T-helper 1 cell (primary cell): Measurements from ENCODE around the gene F2R.

Experiments used
- DNase-seq, 5 donors: peaks; one replicate each; pipeline ENCODE4 v3.0.0-alpha.2; 2012 to 2020

Gene F2R

GRCh38 chr5:76690704-76691466 lies 25.0 kb upstream of the F2R start:
- no peak for DNase-seq

DNA sequence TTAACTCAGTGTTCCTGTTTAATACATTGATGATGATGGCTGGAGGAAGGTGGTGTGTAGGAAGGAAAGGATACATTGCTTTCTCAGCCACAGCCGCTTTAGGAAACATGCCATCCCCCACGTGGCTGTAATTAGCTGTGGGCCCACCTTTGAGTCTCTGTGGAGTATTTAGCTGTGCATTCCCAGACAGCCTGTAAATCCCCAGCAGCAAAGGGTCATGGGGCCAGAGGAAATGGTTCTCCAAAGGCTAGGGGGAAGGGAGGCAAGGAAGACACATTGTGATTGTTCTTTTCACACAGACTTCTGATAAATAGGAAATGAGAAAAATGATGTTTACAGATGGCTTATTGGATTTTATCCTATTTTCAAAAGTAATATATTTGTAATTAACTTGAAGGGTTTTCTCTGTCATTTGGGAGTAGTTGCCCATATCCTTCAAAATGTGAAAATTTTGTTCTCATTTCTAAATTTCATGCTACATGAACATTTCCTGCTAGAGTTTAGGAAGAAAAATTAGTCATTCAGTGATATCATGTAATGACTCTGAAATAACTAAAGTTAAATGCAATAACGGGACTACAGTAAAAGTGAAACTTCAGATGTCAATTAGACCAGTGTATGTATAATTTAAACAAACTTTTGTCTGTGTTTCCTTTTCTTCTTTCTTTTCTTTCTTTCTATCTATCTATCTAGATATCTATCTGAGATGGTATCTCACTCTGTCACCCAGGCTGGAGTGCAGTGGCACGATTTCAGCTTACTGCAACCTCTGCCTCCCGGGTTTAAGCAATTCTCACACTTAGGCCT lies 24.3 kb upstream of the F2R start:
- peak in 1 of 5 donors; percentile 66 for DNase-seq

DNA sequence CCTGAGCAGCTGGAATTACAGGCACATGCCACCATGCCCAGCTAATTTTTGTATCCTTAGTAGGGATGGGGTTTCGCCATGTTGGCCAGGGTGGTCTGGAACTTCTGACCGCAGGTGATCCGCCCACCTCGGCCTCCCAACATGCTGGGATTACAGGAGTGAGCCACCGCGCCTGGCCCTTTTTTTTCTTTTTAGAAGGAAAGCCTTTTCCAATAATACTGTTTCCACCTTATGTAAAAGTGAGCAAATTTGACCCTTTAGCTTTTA lies 23.7 kb upstream of the F2R start:
- no peak for DNase-seq

- DNase-seq: no peak
Observed at GRCh38 chr5:76692651-76693050, 23.3 kb upstream of the F2R start.

DNA sequence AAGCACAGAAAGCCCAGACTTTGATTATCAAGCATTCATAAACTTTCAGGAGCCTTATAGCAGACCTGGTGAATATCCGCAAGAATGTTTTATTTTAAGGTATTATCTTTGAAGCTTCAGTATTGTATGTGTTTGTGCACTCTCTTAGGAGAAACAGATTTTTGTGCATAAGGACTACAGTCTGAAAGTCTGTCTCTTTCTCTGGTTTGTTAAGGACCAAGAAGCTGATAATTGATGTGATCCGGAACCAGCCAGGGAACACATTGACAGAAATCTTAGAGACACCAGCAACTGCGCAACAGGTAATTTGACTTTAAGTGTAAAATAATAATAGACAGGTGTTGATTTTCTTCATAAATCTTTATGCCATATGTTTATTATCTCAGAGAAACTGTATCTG lies 22.8 kb upstream of the F2R start:
- DNase-seq: no peak

- DNase-seq: no peak
Observed at GRCh38 chr5:76694317-76694716, 21.6 kb upstream of the F2R start.

GRCh38 chr5:76695346-76695745 lies 20.6 kb upstream of the F2R start:
- no peak for DNase-seq

GRCh38 chr5:76696251-76696650 lies 19.7 kb upstream of the F2R start:
- no peak for DNase-seq

GRCh38 chr5:76697670-76698069 lies 18.3 kb upstream of the F2R start:
- no peak for DNase-seq

DNA sequence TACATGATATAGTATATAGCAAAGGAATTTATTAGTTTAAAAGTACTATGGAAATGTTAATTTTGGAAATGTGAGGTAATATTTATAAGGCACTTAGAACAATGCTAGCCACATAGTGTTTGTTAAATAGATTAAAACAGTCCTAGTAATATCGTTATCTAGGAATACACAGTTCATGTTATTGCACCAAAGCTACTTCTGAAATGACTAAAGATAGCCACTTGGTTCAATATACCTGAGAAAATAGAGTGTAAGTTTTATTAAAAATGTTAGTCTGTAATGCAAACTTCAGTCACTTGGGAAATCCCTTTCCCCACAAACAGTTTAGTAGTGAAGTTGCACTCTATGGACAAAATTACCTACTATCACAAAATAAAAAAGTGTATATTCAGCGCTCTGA lies 15.4 kb upstream of the F2R start:
- DNase-seq: no peak

- no peak for DNase-seq
Observed at GRCh38 chr5:76701298-76701697, 14.6 kb upstream of the F2R start.

DNA sequence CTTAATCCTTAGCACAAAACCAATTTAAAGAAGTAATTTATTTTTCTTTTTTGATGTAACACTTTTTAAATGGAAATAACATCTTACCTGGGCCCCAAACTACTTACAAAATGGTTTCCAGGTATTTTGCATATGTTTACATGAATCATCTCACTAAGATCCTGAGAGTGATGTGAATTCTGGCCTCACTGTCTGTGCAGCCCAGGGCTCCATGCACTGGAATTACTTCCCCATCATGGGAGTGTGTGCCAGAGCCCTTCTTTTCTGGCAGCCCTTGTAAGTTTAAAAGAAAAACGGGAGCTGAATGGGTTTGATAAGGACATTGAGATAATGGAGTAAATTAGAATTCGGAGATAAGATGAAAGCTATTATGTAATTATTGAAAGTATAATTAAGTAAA lies 12.2 kb upstream of the F2R start:
- DNase-seq: no peak

DNA sequence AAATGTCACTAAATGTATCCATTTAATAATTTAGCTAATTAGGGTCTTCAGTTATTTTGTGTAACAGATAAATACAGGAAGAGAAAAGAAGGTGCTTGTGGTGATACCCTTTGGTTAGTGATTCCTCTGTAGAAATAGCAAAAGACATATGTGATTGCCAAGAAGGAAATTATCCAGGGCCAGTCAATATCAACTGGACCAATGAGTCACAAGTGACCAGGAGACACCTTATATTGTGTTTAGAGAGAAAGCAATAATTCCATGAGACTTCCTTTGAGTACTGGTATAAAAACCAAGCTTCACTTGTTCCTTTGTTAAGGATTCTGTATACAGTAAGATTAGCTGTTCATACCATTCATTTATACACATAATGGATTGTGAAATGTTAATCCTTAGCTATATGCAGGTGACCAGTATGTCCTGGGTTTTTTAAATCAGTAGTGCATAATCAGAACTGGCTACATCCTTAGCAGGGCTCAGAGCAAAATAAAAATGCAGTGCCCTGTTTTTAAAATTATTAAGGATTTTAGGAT lies 11.7 kb upstream of the F2R start:
- DNase-seq: no peak

DNA sequence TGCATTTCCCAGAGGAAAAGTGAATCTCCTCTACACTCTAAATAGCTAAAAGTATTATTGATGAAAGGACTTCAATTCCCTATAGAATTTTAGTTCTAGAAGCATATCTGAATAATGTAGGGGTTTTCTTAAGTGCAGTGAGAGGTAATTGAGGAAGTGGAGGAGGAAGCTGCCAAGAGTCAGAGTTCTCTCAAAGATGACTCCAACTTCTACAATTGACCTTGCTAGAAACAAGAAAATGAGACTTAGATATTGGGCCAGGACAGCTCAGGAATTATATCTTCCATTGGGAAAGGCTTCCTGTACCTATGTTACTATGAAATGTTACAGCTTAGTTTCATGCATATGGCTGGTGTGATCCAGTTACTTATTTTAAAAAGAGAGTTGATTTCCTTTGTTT lies 10.4 kb upstream of the F2R start:
- no peak for DNase-seq

DNA sequence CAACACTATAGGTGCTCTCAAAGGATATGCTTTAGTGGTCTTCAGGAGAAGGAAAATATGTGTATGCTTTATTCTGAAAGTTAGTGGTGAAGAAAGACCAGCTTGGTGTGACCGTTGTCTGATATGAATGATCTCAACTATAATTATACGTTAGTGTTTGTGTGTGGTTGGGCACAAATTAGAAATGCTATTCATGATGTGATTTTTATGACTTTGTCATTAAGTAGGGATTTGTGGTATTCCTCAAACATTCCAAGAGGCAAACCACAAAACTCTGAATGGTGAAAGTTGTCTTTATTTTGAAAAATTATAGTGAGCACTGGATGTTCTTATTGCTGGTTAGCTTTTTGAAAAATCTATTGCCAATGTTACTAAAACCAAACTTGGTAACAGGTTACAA lies 6.2 kb upstream of the F2R start:
- DNase-seq: no peak

DNA sequence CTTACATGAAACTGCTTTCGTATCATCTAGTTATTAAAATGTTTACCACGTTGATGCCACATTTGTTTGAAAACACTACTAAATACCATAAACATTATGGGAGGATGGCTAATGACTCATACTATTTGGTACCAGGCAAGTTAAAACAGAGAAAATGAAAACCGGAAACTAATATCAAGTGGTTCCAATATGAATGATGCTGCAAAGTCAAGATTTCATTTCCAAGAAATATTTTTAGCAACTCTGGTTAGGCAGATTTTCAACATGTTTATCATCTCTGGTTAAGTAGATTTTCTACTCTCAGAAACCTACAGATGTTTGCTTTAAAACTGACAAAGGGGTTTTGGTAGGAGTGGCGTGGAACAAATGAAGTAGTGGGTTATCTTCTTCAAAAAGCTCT lies 4.9 kb upstream of the F2R start:
- DNase-seq: peak in 1 of 5 donors; percentile 68

DNA sequence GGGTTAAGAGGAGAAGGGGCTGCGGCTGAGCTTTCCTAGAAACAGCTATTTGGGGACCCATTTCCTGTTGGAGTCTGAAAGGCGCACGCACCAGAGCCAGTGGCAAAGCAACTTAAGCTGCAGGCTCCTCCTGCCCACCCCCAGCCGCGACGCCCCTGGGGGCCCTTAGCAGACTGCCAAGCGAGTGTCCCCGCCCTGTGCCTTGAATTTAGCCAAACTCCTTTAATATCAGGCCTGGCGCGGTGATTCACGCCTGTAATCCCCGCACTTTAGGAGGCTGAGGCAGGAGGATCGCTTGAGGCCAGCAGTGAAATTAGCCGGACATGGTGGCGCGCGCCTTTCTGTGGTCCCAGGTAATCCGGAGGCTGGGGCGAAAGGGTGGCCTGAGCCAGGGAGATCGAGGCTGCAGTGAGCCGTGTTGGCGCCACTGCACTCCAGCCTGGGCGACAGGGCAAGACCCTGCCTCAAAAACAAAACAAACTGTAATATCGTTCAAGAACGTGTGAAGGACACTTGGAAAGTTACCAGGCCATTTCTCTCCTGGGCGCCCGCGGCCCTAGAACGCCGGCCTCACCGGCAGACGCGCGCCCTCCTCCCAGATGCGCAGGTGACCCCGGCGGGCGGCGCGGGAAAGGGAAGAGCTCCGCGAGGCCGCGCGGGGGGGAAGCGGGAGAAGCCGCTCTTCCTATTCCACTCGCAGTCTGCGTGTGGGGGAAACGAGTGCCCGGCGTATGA lies 1.0 kb upstream of the F2R start:
- DNase-seq: peak in 2 of 5 donors; percentile 8 to 41

- no peak for DNase-seq
Observed at GRCh38 chr5:76715486-76715735, 515 bp upstream of the F2R start.

- DNase-seq: peak in 1 of 5 donors; percentile 41
Observed at GRCh38 chr5:76716456-76717157, 681 bp downstream of the F2R start.

DNA sequence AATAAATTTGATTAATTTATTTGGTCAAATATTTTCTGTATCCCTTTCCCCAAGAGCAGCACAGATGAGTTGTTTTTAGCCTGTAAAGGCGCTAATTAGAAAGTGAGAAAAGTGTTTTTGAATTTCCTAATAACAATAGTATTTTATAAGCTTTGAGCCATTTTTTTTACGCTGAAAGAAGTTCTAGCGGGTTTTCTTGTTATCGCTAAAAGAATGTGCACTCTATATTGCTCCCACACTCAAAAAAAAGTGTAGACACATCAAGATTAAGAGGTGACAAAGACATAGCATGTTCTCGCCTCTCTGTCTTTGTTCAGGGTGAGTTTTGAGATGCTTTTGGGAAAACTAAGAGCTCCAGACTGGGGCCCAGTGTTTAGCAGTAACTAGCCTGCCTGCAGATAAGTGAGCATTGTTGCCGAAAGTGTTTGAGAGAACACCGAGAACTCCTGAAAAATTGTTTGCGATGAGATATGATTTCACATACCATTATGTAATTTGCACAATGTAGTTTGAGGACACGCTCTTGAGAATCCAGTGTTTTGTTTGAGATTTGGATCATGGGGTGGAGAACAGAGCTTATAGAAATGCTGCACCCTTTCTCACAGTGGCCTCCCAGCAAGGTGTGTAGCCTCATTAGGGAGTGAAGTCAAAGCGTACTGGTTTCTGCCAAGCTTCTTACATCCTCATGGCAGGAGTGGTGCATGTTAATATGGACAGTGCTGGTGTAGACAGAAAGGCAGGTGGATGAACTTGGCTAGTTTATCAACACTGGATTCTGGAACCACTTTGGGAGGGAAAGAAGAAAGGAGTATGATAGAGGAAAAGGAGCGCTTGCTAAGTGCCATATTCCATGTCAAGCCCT lies 1.5 kb downstream of the F2R start:
- no peak for DNase-seq

DNA sequence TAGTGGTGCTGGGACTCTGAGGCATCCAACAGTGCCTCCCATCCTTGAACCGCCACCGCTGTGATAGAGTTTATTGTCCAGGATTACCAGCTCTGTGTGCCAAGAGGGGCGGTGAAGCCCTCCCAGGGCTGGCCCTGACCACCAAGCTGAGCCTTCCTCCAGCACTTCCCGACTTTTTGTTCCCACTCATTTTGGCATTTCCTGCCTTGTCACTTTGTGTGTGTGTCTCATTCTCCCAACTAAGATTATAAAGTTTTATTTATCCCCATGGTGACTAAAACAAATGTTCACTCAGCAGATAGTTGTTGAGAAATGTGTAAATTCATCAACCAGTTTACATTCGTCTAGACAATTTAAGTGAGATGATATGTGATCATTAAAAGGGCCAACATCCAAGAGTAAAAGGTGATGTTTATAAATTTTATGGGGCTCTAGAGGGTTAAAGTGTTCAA lies 2.5 kb downstream of the F2R start:
- DNase-seq: no peak

DNA sequence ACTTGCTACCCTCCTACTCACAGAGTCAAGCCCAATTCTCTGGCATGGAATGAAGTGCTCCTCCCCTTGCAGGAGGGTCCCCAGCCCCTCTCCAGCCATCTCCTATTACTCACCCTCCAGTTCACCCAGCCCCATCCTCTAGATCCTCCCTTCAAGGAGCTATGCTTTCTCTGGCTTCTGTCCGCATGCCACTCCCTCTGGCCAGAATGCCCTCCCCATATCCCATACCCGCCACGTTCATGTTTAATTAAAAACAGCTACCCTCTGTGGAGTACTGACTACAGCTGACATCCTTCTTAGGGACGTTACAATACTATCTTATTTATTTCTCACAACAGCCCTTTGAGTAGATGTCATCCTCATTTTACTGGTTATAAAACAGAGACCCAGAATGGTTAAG lies 3.0 kb downstream of the F2R start:
- no peak for DNase-seq
